DLD1 (cell line): ENCODE measurements around the gene TMEM114.
"Not testable (repeated sequence)": the region's sequence is repeated elsewhere in the genome, so short reads cannot be mapped to it uniquely, and the experiment has no call there.

Source experiments
- in situ Hi-C: cut with HindIII; loops from 2 replicates; pipeline ENCODE4 v1.10.0; 2017; ENCODE audit warnings: low sequenced_read_pairs

Gene TMEM114

GRCh38 chr16:8577678-8578304, 12.5 kb downstream of the TMEM114 start:
- in situ Hi-C loops, result no loop called here

GRCh38 chr16:8576141-8577004, 13.9 kb downstream of the TMEM114 start:
- in situ Hi-C loops, result no loop called here

GRCh38 chr16:8575399-8575798, 14.9 kb downstream of the TMEM114 start:
- in situ Hi-C loops, result no loop called here

- in situ Hi-C loops, result no loop called here
Measured at GRCh38 chr16:8572919-8573724, 17.2 kb downstream of the TMEM114 start.

- in situ Hi-C loops, result no loop called here
Measured at GRCh38 chr16:8572063-8572918, 18.0 kb downstream of the TMEM114 start.

- in situ Hi-C loops, result no loop called here
Measured at GRCh38 chr16:8571061-8571596, 19.2 kb downstream of the TMEM114 start.

GRCh38 chr16:8570393-8570792, 19.9 kb downstream of the TMEM114 start:
- in situ Hi-C loops, result not testable (repeated sequence)

- in situ Hi-C loops, result no loop called here
Measured at GRCh38 chr16:8569650-8570346, 20.5 kb downstream of the TMEM114 start.

GRCh38 chr16:8568231-8568617, 22.1 kb downstream of the TMEM114 start:
- in situ Hi-C loops, result no loop called here

- in situ Hi-C loops, result no loop called here
Measured at GRCh38 chr16:8567355-8568230, 22.7 kb downstream of the TMEM114 start.

- in situ Hi-C loops, result no loop called here
Measured at GRCh38 chr16:8565498-8565897, 24.8 kb downstream of the TMEM114 start.

- in situ Hi-C loops, result no loop called here
Measured at GRCh38 chr16:8564934-8565345, 25.4 kb downstream of the TMEM114 start.

GRCh38 chr16:8563944-8564540, 26.3 kb downstream of the TMEM114 start:
- in situ Hi-C loops, result not testable (repeated sequence)

- in situ Hi-C loops, result no loop called here
Measured at GRCh38 chr16:8561496-8561895, 28.8 kb downstream of the TMEM114 start.

- in situ Hi-C loops, result no loop called here
Measured at GRCh38 chr16:8555400-8555799, 34.9 kb downstream of the TMEM114 start.

- in situ Hi-C loops, result no loop called here
Measured at GRCh38 chr16:8554881-8555280, 35.4 kb downstream of the TMEM114 start.

GRCh38 chr16:8554022-8554421, 36.3 kb downstream of the TMEM114 start:
- in situ Hi-C loops, result no loop called here

GRCh38 chr16:8552487-8553221, 37.7 kb downstream of the TMEM114 start:
- in situ Hi-C loops, result no loop called here
